Liver (tissue), 9 donors: ENCODE measurements around the gene UGT1A8. TPM values are rescaled to one million over a fixed set of nuclear protein-coding genes. Genes with fewer than 3 reads are reported as not detected.

Experiments used
- DNase-seq: peaks from one replicate; pipeline ENCODE4 v3.0.0-alpha.2; 2017; ENCODE audit warnings: low spot score
- H3K27ac ChIP-seq, 2 donors: one replicate each; pipeline ENCODE4 v1.7.0; 2013; ENCODE audit warnings: inconsistent platforms in 2 of 2, low read length in 2 of 2, control low read depth in 1 of 2, low read depth in 1 of 2, mild to moderate bottlenecking in 1 of 2
- H3K27me3 ChIP-seq, 4 donors: one replicate each; pipeline versions ENCODE4 v1.6.1 to v1.7.0; 2013; ENCODE audit warnings: low read length in 3 of 4, inconsistent platforms in 1 of 4, mild to moderate bottlenecking in 1 of 4, moderate library complexity in 1 of 4; ENCODE audit not compliant: control insufficient read depth in 4 of 4, insufficient read depth in 4 of 4
- H3K36me3 ChIP-seq, 4 donors: one replicate each; pipeline versions ENCODE4 v1.6.1 to v1.7.0; 2013; ENCODE audit warnings: low read length in 3 of 4, mild to moderate bottlenecking in 3 of 4, low read depth in 1 of 4, moderate library complexity in 1 of 4; ENCODE audit not compliant: control insufficient read depth in 4 of 4, insufficient read depth in 3 of 4
- H3K4me1 ChIP-seq, 4 donors: one replicate each; pipeline versions ENCODE4 v1.6.1 to v1.7.0; 2013; ENCODE audit warnings: low read length in 3 of 4, mild to moderate bottlenecking in 3 of 4, moderate library complexity in 1 of 4; ENCODE audit not compliant: control insufficient read depth in 4 of 4, insufficient read depth in 4 of 4
- H3K4me3 ChIP-seq, 3 donors: one replicate each; pipeline versions ENCODE4 v1.6.1 to v1.7.0; 2013; ENCODE audit warnings: low read length in 3 of 3, control low read depth in 1 of 3, low read depth in 1 of 3, mild to moderate bottlenecking in 1 of 3
- H3K9ac ChIP-seq, 2 donors: one replicate each; pipeline ENCODE4 v1.7.0; 2013; ENCODE audit warnings: low read length in 2 of 2, mild to moderate bottlenecking in 2 of 2, moderate library complexity in 2 of 2, control low read depth in 1 of 2, low read depth in 1 of 2
- H3K9me3 ChIP-seq, 4 donors: one replicate each; pipeline versions ENCODE4 v1.6.1 to v1.7.0; 2013; ENCODE audit warnings: low read length in 3 of 4; ENCODE audit not compliant: control insufficient read depth in 4 of 4
- CTCF ChIP-seq: fragments of 150-350 bp; IDR thresholded peaks from 2 replicates; pipeline ENCODE4 v1.5.1; 2017; ENCODE audit warnings: improper control_type of control experiment, low read depth, low read length; ENCODE audit not compliant: missing input control
- EGR1 ChIP-seq, 2 donors: IDR thresholded peaks; 2 replicates each; pipeline ENCODE4 v1.6.1; 2016 to 2018; ENCODE audit warnings: antibody characterized with exemption in 2 of 2, low read depth in 2 of 2
- FOXA1 ChIP-seq: IDR thresholded peaks from 2 replicates; pipeline ENCODE4 v1.6.1; 2016; ENCODE audit warnings: antibody characterized with exemption
- FOXA2 ChIP-seq: IDR thresholded peaks from 2 replicates; pipeline ENCODE4 v1.6.1; 2016; ENCODE audit warnings: antibody characterized with exemption
- GABPA ChIP-seq, 2 donors: IDR thresholded peaks in 1 of 2; conservative IDR thresholded peaks in 1 of 2; 2 replicates each; pipeline ENCODE4 v1.6.1; 2016; ENCODE audit warnings: antibody characterized with exemption in 2 of 2, mild to moderate bottlenecking in 1 of 2, moderate library complexity in 1 of 2
- HNF4A ChIP-seq, 2 donors: conservative IDR thresholded peaks; 2 replicates each; pipeline ENCODE4 v1.6.1; 2016; ENCODE audit warnings: antibody characterized with exemption in 2 of 2, mild to moderate bottlenecking in 2 of 2
- HNF4G ChIP-seq: IDR thresholded peaks from 2 replicates; pipeline ENCODE4 v1.6.1; 2016; ENCODE audit warnings: antibody characterized with exemption
- JUND ChIP-seq, 2 donors: IDR thresholded peaks; 2 replicates each; pipeline ENCODE4 v1.6.1; 2016; ENCODE audit warnings: antibody characterized with exemption in 2 of 2
- NR2F2 ChIP-seq: IDR thresholded peaks from 2 replicates; pipeline ENCODE4 v1.6.1; 2016; ENCODE audit warnings: antibody characterized with exemption
- RAD21 ChIP-seq, 2 donors: IDR thresholded peaks; 2 replicates each; pipeline ENCODE4 v1.6.1; 2016; ENCODE audit warnings: antibody characterized with exemption in 2 of 2, mild to moderate bottlenecking in 2 of 2
- REST ChIP-seq: IDR thresholded peaks from 2 replicates; pipeline ENCODE4 v1.6.1; 2016; ENCODE audit warnings: antibody characterized with exemption, mild to moderate bottlenecking
- RXRA ChIP-seq, 2 donors: IDR thresholded peaks; 2 replicates each; pipeline ENCODE4 v1.6.1; 2017 to 2018; ENCODE audit warnings: antibody characterized with exemption in 2 of 2, mild to moderate bottlenecking in 1 of 2
- SP1 ChIP-seq: IDR thresholded peaks from 2 replicates; pipeline ENCODE4 v1.6.1; 2018; ENCODE audit warnings: antibody characterized with exemption, mild to moderate bottlenecking
- TAF1 ChIP-seq: conservative IDR thresholded peaks from 2 replicates; pipeline ENCODE4 v1.6.1; 2016; ENCODE audit warnings: antibody characterized with exemption, mild to moderate bottlenecking
- YY1 ChIP-seq: IDR thresholded peaks from 2 replicates; pipeline ENCODE4 v1.6.1; 2016; ENCODE audit warnings: antibody characterized with exemption, mild to moderate bottlenecking
- ZBTB33 ChIP-seq: IDR thresholded peaks from 2 replicates; pipeline ENCODE4 v1.6.1; 2016; ENCODE audit warnings: antibody characterized with exemption
- WGBS: extraction: QIAGEN DNeasy Blood & Tissue Kit; methylation state at CpG from one replicate; pipeline ENCODE4 v1.1.7; 2013; 5-methylcytosine and 5-hydroxymethylcytosine counted together
- polyA plus RNA-seq, 2 donors: library from polyadenylated mRNA; stranded (reverse) in 1 of 2; unstranded in 1 of 2; fragments of 200-250 nt in 1 of 2; fragments of >200 nt in 1 of 2; fragmentation: Nextera tagmentation in 1 of 2; extraction: Ambion mirVana in 1 of 2; gene quantifications; one replicate each; pipeline versions ENCODE4 v1.2.1 to v1.2.3, GENCODE V29; 2013 to 2015
- total RNA-seq, 2 donors: library from RNA; depleted of rRNA; stranded (reverse); fragments of >200 nt; gene quantifications; one replicate each; pipeline ENCODE4 v1.2.3, GENCODE V29; 2014
- TF ChIP-seq, protein P1 (sequence below): IDR thresholded peaks from 2 replicates; pipeline ENCODE4 v1.6.1; 2016; ENCODE audit warnings: antibody characterized with exemption
- TF ChIP-seq, protein P2 (sequence below): IDR thresholded peaks from 2 replicates; pipeline ENCODE4 v1.6.1; 2016; ENCODE audit warnings: antibody characterized with exemption
- donor health status: healthy.
- donor health status: healthy.
- donor health status: healthy.
- donor health status: healthy.
- donor health status: healthy.

UGT1A8 gene
- total and polyA plus RNA-seq, 4 donors, result 0.17 to 0.51 (median 0.48) TPM; not detected in 1

GRCh38 chr2:233799716-233800115, 182.3 kb downstream of the UGT1A8 start:
- H3K4me1 ChIP-seq, result no peaks in the 10 kb centered on the region
- no peaks in the 10 kb centered on the region for H3K27me3 ChIP-seq
- H3K9ac ChIP-seq, result no peak overlapping the region
- TF ChIP-seq ZBTB33 (no peak), CTCF (no peak), RXRA (IDR thresholded peaks at IDR 0.05) (no peak), GABPA (IDR thresholded peaks at IDR 0.05 in 1 of 2, conservative IDR thresholded peaks at IDR 0.05 in 1 of 2) (no peak), NR2F2 (no peak), TAF1 (no peak), FOXA1 (no peak), JUND (IDR thresholded peaks at IDR 0.05) (no peak)
- H3K4me3 ChIP-seq, result no peak overlapping the region
- no peaks in the 10 kb centered on the region for H3K36me3 ChIP-seq
- H3K9me3 ChIP-seq, result no peaks in the 10 kb centered on the region
- 72% methylated on average over 5 of the region's 5 CpGs for WGBS
- no peak overlapping the region for H3K27ac ChIP-seq
- peak; percentile 20 for DNase-seq

DNA sequence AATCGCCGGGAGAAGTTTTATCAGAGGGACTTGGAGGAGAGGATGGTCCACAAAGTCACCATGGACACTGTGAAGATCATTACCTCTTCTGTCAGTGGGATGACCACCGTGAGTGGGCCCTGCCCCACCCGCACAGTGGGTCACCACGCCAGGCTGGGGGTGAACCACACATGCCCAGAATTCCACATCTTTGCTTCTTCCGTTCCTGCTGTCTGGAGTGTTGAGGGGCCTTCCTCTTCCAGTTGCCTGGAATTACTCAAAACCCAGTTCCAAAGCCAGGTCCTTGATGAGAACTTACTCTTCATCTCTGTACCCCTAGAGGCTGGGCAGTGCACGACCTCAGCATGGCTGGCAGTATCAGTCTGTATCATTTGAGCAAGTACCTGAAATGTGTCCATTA, 182.8 kb downstream of the UGT1A8 start:
- no peaks in the 10 kb centered on the region for H3K27me3 ChIP-seq
- H3K4me3 ChIP-seq, result no peak overlapping the region
- no peaks in the 10 kb centered on the region for H3K36me3 ChIP-seq
- no peaks in the 10 kb centered on the region for H3K4me1 ChIP-seq
- TF ChIP-seq GABPA (IDR thresholded peaks at IDR 0.05 in 1 of 2, conservative IDR thresholded peaks at IDR 0.05 in 1 of 2) (no peak), REST (no peak), CTCF (no peak), FOXA2 (no peak), YY1 (no peak), TAF1 (no peak), HNF4G (no peak), EGR1 (IDR thresholded peaks at IDR 0.05; ENCODE audit: low read depth in 2 of 2) (no peak), ZBTB33 (no peak), RXRA (IDR thresholded peaks at IDR 0.05) (no peak), NR2F2 (no peak), RAD21 (IDR thresholded peaks at IDR 0.05) (no peak), SP1 (no peak), HNF4A (conservative IDR thresholded peaks at IDR 0.05) (no peak)
- TF ChIP-seq, protein P1, sequence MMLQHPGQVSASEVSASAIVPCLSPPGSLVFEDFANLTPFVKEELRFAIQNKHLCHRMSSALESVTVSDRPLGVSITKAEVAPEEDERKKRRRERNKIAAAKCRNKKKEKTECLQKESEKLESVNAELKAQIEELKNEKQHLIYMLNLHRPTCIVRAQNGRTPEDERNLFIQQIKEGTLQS, result no peak
- TF ChIP-seq, protein P2, sequence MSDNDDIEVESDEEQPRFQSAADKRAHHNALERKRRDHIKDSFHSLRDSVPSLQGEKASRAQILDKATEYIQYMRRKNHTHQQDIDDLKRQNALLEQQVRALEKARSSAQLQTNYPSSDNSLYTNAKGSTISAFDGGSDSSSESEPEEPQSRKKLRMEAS, result no peak
- no peak overlapping the region for H3K27ac ChIP-seq
- no peak overlapping the region for H3K9ac ChIP-seq
- peak; percentile 12 for DNase-seq
- 80% methylated on average over 7 of the region's 7 CpGs for WGBS
- no peaks in the 10 kb centered on the region for H3K9me3 ChIP-seq
